DLD1 (cell line): ENCODE measurements around the gene BCKDK.
"Not testable (repeated sequence)": the region's sequence is repeated elsewhere in the genome, so short reads cannot be mapped to it uniquely, and the experiment has no call there.

ENCODE experiments used
- in situ Hi-C: cut with HindIII; loops from 2 replicates; pipeline ENCODE4 v1.10.0; 2017; ENCODE audit warnings: low sequenced_read_pairs

Gene BCKDK

DNA sequence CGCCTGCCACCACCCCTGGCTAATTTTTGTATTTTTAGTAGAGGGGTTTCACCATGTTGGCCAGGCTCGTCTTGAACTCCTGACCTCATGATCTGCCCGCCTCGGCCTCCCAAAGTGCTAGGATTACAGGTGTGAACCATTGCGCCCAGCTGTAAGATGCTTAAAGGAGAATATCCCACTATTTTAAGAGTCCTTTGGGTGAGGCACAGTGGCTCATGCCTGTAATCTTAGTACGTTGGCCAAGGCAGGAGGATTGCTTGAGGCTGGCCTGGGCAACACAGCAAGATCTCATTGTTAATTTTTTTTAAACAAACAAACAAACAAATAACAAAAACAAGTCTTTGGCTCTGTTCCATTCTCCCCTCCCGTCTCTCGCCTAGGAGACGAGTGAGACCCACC lies 32.9 kb downstream of the BCKDK start:
- in situ Hi-C loops: not testable (repeated sequence)

DNA sequence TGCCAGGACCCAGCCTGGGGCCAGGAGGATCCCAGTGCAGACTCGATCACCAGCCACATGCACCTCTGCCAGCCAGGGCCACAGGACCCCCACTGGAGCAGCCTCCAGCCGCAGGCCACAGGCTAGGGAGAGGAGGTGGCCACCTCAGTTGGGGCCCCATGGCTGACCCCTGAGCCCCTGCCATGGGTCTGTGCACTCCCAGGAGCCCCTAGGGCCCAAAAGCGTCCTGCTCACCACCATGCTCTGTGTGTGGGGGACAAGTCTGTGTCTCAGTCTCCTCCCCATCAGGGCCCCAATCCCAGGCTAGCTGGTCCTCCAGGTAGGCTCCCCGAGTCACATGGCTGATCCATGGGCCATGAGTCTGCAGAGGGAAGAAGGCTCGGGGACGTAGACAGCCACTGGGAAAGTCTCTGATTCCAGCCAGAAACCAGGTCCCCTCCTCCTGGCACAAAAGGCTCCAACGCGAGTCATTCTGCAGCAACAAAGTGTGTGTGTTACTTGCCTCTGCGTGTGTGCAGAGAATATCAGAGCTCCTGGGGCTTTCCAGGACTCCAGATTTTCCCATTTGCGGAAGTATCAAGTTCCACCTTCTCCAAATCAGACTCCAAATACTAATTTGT lies 33.4 kb downstream of the BCKDK start:
- in situ Hi-C loops: no loop called here

DNA sequence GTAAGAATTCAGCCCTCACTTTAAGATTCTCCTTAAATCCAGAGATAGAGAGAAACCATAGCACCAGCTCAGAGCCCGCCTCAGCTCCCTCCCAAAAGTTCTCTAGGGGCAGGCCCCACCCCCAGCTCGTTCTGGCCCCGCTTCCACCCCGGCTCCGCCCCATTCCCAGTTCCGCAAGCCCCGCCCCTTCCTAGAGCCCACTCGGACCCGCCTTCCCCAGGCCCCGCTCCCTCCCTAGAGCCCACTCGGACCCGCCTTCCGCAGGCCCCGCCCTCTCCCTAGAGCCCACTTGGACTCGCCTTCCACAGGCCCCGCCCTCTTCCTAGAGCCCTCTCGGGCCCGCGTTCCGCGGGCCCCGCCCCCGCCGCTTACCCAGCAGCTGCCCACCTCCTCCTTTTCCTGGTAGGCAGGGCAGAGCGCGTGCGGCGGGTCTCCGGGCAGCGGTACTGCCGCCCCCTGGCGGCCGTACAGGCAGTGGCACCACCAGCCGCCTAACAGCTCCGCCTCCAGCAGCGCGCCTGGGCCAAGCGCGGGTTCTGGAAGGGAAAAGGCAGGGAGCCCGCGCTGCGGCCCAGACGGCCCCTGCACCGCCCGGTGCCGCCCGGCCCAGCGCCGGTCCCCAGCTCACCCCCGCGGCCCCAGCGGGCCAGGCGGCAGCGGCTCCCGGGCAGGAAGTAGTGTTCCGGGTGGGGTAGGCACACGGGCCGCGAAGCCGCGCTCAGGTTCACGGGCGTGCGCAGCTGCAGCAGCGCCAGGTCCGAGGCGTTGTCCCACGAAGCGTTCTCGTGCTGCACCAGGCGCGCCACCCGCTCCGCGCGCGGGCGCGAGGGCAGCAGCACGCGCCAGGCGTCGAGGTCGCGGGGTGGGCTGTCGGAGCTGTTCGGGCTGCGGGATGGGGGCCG lies 34.2 kb downstream of the BCKDK start:
- in situ Hi-C loops: no loop called here

DNA sequence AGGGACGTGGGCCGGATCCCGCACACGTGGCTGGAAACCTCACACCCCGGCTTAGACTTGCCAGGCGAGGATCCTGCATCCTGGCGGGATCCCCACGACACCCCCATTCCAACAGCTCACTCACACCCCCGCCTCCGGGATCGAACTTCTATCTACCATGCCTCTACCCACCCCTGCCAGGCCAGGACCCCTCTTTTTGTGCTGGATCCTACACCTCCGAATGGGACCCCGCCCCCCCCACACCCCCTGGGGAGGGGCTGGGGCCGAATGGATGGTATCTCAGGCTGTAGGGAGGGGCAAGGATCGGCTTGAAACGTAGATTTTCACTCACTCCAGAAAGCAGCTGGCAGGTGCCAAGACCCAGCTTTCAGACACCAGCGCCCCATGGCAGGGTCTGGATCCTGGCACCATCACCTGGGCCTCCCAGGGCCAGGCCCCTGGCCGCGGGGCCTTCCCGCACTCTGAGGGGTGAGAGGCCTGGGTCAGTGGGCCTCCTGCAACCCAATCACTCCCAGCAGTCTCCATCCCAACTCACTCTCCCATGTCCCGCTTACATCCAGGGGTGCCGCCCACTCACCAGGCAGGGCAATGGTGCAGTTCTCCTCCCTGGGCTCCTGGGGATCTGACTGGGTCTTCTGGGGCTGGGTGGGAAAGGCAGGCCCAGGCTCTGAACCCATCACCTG lies 35.0 kb downstream of the BCKDK start:
- in situ Hi-C loops: no loop called here

DNA sequence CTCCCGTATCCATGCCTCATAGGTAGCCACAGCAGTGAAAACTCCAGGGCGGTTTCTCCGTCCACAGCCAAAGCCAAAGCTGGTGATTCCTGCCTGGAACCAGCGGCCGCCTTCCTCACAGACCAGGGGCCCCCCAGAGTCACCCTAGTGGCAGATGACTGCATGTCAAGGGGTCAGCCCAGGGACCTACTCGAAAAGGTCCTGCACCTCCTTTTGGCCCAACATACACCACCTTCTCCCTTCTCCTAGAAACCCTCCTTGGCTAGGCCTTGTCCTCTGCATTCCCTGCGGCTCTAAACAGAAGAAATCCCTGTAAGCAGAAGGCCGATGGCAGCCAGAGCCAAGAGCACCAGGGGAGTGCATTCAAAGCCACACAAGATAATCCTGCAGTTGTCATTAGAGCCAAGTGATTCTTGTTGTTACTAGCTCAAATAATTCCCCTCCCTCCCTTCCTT lies 35.5 kb downstream of the BCKDK start:
- in situ Hi-C loops: no loop called here

DNA sequence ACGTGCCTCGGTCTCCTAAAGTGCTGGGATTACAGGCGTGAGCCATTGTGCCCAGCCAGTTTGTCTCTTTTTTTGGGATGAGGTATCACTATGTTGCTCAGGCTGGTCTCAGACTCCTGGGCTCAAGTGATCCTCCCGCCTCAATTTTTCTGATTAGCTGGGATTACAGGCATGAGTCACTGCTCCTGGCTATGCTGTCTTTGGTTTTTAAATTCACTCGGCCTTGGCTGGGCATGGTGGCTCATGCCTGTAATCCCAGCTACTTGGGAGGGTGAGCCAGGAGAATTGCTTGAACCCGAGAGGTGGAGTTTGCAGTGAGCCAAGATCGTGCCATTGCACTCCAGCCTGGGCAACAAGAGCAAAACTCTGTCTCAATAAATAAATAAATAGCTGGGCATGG lies 36.2 kb downstream of the BCKDK start:
- in situ Hi-C loops: not testable (repeated sequence)

DNA sequence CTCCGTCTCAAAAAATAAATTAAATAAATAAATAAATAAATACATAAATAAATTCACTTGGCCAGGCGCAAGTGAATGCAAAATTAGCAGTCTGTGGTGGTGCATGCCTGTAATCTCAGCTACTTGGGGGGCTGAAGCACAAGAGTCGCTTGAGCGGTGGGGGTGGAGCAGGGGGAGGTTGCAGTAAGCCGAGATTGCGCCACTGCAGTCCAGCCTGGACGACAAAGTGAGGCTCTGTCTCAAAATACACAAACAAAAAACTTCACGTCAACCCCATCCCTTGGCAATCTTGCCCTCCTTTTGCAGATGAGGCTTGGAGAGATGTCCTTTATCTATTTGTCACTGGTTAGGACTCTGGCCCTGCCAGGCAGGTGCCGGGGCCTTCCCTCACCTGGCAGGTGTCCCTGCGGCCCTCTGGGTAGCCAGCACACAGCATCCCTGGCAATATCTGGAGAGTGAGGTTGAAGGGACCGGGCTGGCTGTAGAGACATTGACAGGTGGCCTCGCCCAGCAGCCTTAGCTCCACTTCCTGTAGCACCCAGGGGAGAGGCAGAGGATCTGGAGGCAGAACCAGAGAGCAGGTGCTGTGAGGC lies 37.3 kb downstream of the BCKDK start:
- in situ Hi-C loops: no loop called here

DNA sequence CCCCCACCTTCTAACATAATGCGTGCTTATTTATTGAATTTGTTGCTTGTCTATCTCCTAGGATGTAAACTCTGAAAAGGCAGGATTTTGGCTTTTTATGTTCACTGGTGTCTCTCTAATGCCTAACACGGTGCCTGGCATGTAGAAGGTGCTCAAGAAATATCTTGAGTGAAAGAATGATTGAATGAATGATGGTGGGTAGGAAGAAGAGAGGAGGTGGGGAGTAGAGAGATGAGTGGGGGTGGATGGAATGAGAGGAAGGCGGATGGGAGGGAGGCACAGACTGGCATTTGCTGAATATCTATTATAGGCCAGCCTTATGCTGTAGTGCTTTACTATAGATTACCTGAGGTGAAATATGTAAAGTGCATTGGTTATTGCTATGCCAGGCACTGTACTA lies 39.4 kb downstream of the BCKDK start:
- in situ Hi-C loops: no loop called here

DNA sequence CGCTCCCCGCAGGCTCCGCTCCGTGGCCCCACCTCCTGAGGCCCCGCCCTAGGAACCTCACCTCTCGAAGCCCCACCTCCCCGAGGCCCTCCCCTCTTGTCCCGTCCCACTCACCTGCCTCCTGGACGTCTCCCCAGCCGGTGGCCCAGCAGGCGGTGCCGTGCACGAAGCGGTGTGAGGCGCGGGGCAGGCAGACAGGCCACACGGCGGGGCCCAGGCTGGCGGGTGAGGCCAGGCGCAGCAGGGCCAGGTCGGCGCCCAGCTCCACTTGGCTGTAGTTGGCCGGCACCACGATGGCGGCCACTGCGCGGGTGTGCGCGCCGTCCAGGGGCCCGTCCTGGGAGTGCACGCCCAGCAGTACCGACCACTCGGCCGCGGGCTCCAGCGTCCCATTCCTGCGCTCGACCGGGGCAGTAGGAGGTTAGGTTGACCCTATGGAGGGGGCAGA lies 40.1 kb downstream of the BCKDK start:
- in situ Hi-C loops: no loop called here

DNA sequence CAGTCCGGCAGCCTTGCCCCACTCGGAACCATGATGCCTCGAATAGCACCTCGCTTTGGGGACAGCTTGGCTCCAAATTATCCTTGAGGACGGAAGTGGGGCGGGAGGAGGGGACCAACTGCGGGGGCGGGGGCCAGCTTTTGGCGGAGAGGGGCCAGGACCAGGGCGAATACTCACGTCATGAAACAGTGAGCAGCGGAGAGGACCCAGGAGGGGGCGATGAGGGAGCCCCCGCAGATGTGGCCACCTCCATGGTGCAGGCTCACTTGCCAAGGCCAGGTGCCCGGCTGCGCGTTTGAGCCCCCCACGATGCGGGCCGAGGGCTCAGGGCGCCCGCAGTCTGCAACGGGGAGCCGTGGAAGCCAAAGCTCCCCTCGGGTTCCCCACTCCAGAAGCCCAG lies 40.7 kb downstream of the BCKDK start:
- in situ Hi-C loops: no loop called here

DNA sequence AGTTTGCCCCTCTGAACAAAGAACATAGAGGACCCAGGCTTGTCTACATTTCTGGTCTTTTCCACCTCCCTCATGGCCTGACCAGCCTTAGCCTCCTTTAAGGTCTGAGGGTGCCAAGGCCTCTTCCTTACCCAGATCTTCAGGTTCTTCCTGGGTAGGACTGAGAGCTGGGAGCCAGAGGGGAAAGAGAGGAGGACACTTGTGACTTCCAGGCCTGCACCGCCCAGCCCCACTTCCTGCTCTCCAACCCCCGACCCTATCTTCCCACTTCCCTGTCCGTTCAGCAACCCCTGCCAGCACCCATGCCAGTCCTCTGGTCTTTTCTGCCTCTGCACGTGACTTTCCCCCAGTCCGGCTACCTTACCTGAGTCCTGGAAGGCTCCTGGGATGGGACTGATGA lies 41.1 kb downstream of the BCKDK start:
- in situ Hi-C loops: no loop called here

DNA sequence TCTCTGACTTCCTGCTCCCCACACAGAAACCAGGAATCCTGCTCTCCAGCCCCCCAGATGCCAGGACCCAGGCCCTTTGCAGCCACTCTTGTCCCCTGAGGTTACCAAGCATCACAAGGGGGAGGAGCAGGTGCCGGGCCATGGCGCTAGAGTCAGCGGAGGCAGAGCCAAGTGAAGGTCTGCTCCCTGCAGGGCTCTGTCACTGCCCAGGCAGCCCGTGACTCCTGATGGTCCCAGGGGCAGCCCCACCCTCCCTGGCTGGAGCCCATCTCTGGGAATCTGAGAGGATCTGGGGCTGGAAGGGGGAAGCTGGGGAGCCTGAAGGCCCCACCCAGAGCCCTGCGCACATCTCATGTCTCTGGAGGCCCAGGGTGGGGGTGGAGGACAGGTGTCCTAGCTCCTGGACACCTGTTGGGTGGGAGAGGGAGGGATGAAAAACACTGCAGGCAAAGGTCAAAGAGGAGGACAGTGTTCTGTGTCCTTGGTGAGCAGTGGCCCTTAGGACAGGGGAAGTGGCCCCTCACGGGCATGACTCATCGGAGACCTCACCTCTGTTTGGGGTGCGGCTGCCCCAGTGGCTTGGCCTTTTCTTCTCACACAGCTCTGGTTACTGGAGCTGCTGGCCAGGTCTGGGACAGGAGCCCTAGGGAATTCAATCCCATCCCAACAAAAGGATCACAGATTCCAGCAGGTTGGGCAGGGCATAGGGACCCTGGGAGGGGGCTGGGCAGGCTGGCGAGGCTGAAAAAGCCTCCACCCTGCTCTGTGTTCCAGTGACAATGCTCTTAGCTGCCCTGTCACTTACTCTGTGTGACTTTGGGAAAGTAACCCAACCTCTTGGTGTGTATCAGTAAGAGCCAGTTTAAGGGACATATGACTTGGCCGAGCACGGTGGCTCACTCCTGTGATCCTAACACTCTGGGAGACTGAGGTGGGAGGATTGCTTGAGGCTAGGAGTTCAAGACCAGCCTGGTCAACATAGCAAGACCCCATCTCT lies 42.0 kb downstream of the BCKDK start, which contains the start of gene PRSS36:
Gene PRSS36 (minus strand): TSS at position 173 of the 997 bp plus-strand sequence. CDS start 31 bp downstream, at position 142.
- in situ Hi-C loops: no loop called here

DNA sequence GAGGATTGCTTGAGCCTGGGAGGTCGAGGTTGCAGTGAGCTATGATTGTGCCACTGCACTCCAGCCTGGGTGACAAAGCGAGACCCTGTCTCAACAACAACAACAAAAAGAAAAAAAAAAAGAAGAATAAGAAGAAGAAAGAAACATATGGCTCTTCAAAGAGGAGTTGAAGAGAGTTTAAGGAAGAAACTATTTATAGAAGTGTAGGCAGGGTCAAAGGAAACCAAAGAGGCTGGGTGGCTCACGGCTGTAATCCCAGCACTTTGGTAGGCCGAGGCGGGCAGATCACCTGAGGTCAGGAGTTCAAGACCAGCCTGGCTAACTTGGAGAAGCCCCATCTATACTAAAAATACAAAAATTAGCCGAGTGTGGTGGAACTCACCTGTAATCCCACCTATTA lies 42.8 kb downstream of the BCKDK start:
- in situ Hi-C loops: not testable (repeated sequence)

DNA sequence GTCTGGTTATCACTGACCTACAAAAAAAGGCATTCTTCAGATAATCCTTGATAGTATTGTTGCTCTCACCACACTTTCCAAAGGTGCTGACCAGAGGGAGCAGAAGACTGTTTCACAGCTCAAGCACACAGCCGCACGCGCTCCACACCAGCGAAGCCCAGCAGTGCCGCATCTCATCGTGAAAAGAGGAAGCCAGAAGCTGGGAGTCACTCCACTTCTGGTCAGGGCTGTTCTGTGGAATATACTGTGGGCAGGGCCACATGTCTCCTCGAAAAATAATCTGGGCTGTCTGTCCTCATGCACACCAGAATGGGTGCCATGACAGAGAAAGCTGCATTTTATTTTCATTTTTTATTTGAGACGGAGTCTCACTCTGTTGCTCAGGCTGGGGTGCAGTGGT lies 49.0 kb downstream of the BCKDK start:
- in situ Hi-C loops: no loop called here
